BLaER1 (cell line): Measurements from ENCODE around the gene NR2F1.
"Not testable (repeated sequence)": the region's sequence is repeated elsewhere in the genome, so short reads cannot be mapped to it uniquely, and the experiment has no call there.

Experiments
- H3K27ac ChIP-seq: shearing (Covaris generic); formaldehyde crosslinking; 2 replicates; pipeline ENCODE4 v1.8.1; 2022
- H3K27me3 ChIP-seq: shearing (Covaris generic); formaldehyde crosslinking; 2 replicates; pipeline ENCODE4 v1.8.1; 2022
- H3K36me3 ChIP-seq: shearing (Covaris generic); formaldehyde crosslinking; 2 replicates; pipeline ENCODE4 v1.8.1; 2022
- H3K4me1 ChIP-seq: shearing (Covaris generic); formaldehyde crosslinking; 2 replicates; pipeline ENCODE4 v1.8.1; 2022
- H3K4me2 ChIP-seq: shearing (Covaris generic); formaldehyde crosslinking; 2 replicates; pipeline ENCODE4 v1.8.1; 2022
- H3K4me3 ChIP-seq: shearing (Covaris generic); formaldehyde crosslinking; 2 replicates; pipeline ENCODE4 v1.8.1; 2022
- H3K9ac ChIP-seq: shearing (Covaris generic); formaldehyde crosslinking; 2 replicates; pipeline ENCODE4 v1.8.1; 2022
- H3K9me3 ChIP-seq: shearing (Covaris generic); formaldehyde crosslinking; 2 replicates; pipeline ENCODE4 v1.8.1; 2022
- H4K20me1 ChIP-seq: shearing (Covaris generic); formaldehyde crosslinking; 2 replicates; pipeline ENCODE4 v1.8.1; 2022
- Cebpa-rat ChIP-seq: shearing (Covaris generic); IDR thresholded peaks from 2 replicates; pipeline ENCODE4 v1.8.1; 2022

The NR2F1 gene

GRCh38 chr5:93582677-93583438 is at the start of gene NR2F1:
Gene NR2F1 (plus strand): TSS chr5:93583222. CDS start chr5:93585024, 1,802 bp downstream.
- H3K9ac ChIP-seq: no peak within 1 kb of the TSS
- H3K4me1 ChIP-seq: peaks cover 37% of the 10 kb centered on the region
- peaks cover 92% of the 10 kb centered on the region for H4K20me1 ChIP-seq
- peaks cover 100% of the 10 kb centered on the region for H3K27me3 ChIP-seq
- H3K27ac ChIP-seq: no peak within 1 kb of the TSS
- H3K4me3 ChIP-seq: peak within 1 kb of the TSS; percentile 57
- peak within 1 kb of the TSS; percentile 80 for H3K4me2 ChIP-seq
- TF ChIP-seq Cebpa-rat: no peak
- H3K9me3 ChIP-seq: peaks cover 5% of the 10 kb centered on the region
- H3K36me3 ChIP-seq: no peaks in the 10 kb centered on the region

- Histone ChIP-seq H3K4me1 (no peaks in the 10 kb centered on the region), H3K9me3 (no peaks in the 10 kb centered on the region), H3K4me3 (no peak overlapping the region), H3K4me2 (no peak overlapping the region), H3K36me3 (no peaks in the 10 kb centered on the region), H3K27ac (no peak overlapping the region), H3K27me3 (no peaks in the 10 kb centered on the region), H3K9ac (no peak overlapping the region), H4K20me1 (no peaks in the 10 kb centered on the region)
- TF ChIP-seq Cebpa-rat: no peak
Observed at GRCh38 chr5:93545872-93546271, 37.1 kb upstream of the NR2F1 start.

GRCh38 chr5:93549594-93549993 is 33.4 kb upstream of the NR2F1 start:
- H3K27ac ChIP-seq, H3K9ac ChIP-seq, H3K36me3 ChIP-seq, H3K27me3 ChIP-seq, H3K4me2 ChIP-seq, H3K4me1 ChIP-seq, H3K9me3 ChIP-seq, H4K20me1 ChIP-seq, H3K4me3 ChIP-seq: not testable (repeated sequence)

- H3K27ac ChIP-seq: no peak overlapping the region
- H3K9ac ChIP-seq: no peak overlapping the region
- H3K27me3 ChIP-seq: no peaks in the 10 kb centered on the region
- no peak for TF ChIP-seq Cebpa-rat
- H3K4me3 ChIP-seq: no peak overlapping the region
- no peaks in the 10 kb centered on the region for H3K36me3 ChIP-seq
- H3K4me1 ChIP-seq: no peaks in the 10 kb centered on the region
- no peak overlapping the region for H3K4me2 ChIP-seq
- H3K9me3 ChIP-seq: no peaks in the 10 kb centered on the region
- no peaks in the 10 kb centered on the region for H4K20me1 ChIP-seq
Observed at GRCh38 chr5:93557021-93557604, 25.9 kb upstream of the NR2F1 start.

GRCh38 chr5:93566091-93566490 is 16.9 kb upstream of the NR2F1 start:
- TF ChIP-seq Cebpa-rat: no peak
- H4K20me1 ChIP-seq: no peaks in the 10 kb centered on the region
- H3K9me3 ChIP-seq: peaks cover 16% of the 10 kb centered on the region
- H3K27me3 ChIP-seq: peaks cover 37% of the 10 kb centered on the region
- H3K4me3 ChIP-seq: no peak overlapping the region
- no peaks in the 10 kb centered on the region for H3K36me3 ChIP-seq
- no peak overlapping the region for H3K27ac ChIP-seq
- H3K4me1 ChIP-seq: no peaks in the 10 kb centered on the region
- no peak overlapping the region for H3K4me2 ChIP-seq
- no peak overlapping the region for H3K9ac ChIP-seq

- H3K4me2 ChIP-seq: no peak overlapping the region
- H3K9ac ChIP-seq: no peak overlapping the region
- no peak overlapping the region for H3K4me3 ChIP-seq
- no peaks in the 10 kb centered on the region for H3K36me3 ChIP-seq
- H3K27me3 ChIP-seq: peaks cover 50% of the 10 kb centered on the region
- H3K9me3 ChIP-seq: peaks cover 29% of the 10 kb centered on the region
- TF ChIP-seq Cebpa-rat: no peak
- no peaks in the 10 kb centered on the region; the same call in 1 of the 2 replicates for H4K20me1 ChIP-seq
- no peak overlapping the region for H3K27ac ChIP-seq
- no peaks in the 10 kb centered on the region for H3K4me1 ChIP-seq
Observed at GRCh38 chr5:93567424-93567823, 15.6 kb upstream of the NR2F1 start.

- H4K20me1 ChIP-seq: peaks cover 18% of the 10 kb centered on the region; the same call in 1 of the 2 replicates
- peaks cover 47% of the 10 kb centered on the region for H3K9me3 ChIP-seq
- no peak for TF ChIP-seq Cebpa-rat
- H3K4me3 ChIP-seq: no peak overlapping the region
- no peak overlapping the region for H3K27ac ChIP-seq
- H3K4me1 ChIP-seq: no peaks in the 10 kb centered on the region
- H3K27me3 ChIP-seq: peaks cover 71% of the 10 kb centered on the region
- no peak overlapping the region for H3K9ac ChIP-seq
- no peaks in the 10 kb centered on the region for H3K36me3 ChIP-seq
- no peak overlapping the region for H3K4me2 ChIP-seq
Observed at GRCh38 chr5:93569300-93570160, 13.5 kb upstream of the NR2F1 start.

- H3K4me2 ChIP-seq: no peak overlapping the region
- H3K27ac ChIP-seq: no peak overlapping the region
- peaks cover 81% of the 10 kb centered on the region for H3K27me3 ChIP-seq
- peaks cover 28% of the 10 kb centered on the region; the same call in 1 of the 2 replicates for H4K20me1 ChIP-seq
- peak overlapping the region; percentile 40; the same call in 1 of the 2 replicates for H3K4me3 ChIP-seq
- peaks cover 47% of the 10 kb centered on the region for H3K9me3 ChIP-seq
- no peaks in the 10 kb centered on the region for H3K4me1 ChIP-seq
- H3K9ac ChIP-seq: no peak overlapping the region
- no peaks in the 10 kb centered on the region for H3K36me3 ChIP-seq
- no peak for TF ChIP-seq Cebpa-rat
Observed at GRCh38 chr5:93570294-93571113, 12.5 kb upstream of the NR2F1 start.
